AG04450 (cell line): ENCODE measurements around the gene C1QTNF7. TPM values are rescaled to one million over a fixed set of nuclear protein-coding genes. Genes with fewer than 3 reads are reported as not detected.

Source experiments
- CTCF ChIA-PET: fragments of 300-600, 350-600 bp; formaldehyde crosslinking; extraction: SDS; loops from one replicate; lab custom pipeline; 2022; ENCODE audit warnings: antibody characterized with exemption, inconsistent platforms; lab: Charles Lee
- POLR2A ChIA-PET: fragments of 350-600 bp; formaldehyde crosslinking; extraction: SDS; loops from one replicate; lab custom pipeline; 2021; ENCODE audit warnings: antibody characterized with exemption, inconsistent platforms; lab: Yijun Ruan, JAX
- DNase-seq: peaks from one replicate; pipeline ENCODE4 v3.0.0-alpha.2; 2011; ENCODE audit warnings: low read depth, low spot score
- H3K27ac ChIP-seq: one replicate; pipeline ENCODE4 v1.5.1; 2012; ENCODE audit warnings: low read depth, low read length, control low read depth
- H3K27me3 ChIP-seq: one replicate; pipeline ENCODE4 v1.6.0; 2012; ENCODE audit warnings: low read length; ENCODE audit not compliant: control insufficient read depth, insufficient read depth
- H3K4me3 ChIP-seq: 2 replicates; pipeline ENCODE4 v1.5.1; 2011; ENCODE audit warnings: mild to moderate bottlenecking, low read depth, low read length, control low read depth
- H3K9me3 ChIP-seq: 2 replicates; pipeline ENCODE4 v1.5.1; 2012; ENCODE audit warnings: low read length; ENCODE audit not compliant: control insufficient read depth, insufficient read depth
- polyA plus RNA-seq: library from polyadenylated mRNA; depleted of rRNA; stranded (reverse); fragments of >200 nt; gene quantifications from 2 replicates; pipeline ENCODE4 v1.2.3, GENCODE V29; 2011
- TF ChIP-seq, protein P1 (sequence below): IDR thresholded peaks from 2 replicates; pipeline ENCODE4 v1.5.1; 2011; ENCODE audit warnings: low read depth, low read length, control low read depth, inconsistent platforms

The C1QTNF7 gene
- polyA plus RNA-seq, 1 experiment, result 2.9 TPM

DNA sequence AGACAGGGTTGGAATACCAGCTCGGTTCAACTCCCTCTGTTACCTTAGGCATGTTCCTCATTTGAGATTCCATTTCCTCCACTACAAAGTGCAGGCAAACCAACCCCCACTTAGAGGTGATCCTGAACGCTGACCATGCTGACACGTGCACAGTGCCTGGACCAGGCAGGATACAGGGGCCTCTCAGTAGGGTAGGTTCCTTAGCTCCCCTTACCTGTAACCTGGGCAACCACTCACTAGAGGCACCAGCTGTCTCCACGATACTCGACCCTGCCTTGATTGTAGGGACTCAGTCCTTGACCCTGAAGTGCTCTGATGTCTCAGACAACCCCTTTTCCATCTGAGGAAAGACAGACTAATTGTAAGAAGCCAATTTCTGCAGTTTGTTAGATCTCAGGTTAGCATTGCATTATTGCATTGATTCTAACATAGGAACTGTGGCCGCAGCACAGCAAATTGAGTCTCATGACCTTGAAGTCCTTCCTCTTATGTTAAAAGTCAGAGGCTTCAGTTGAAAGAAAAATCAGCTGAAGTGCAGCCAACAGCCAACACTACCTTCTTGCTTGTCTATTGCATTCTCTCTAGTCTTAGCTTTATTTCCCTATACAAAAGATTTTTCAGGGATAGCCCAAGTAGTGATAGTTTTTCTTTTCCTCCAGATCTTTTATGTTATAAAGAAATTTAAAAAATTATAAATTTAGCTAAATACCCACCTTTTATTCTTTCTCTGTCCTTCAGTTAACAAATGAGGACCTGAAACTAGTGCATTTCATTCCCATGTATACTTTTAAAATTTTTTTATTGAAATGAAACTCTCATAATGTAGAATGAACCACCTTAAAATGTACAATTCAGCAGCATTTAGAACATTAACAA is 11.2 kb upstream of the C1QTNF7 start:
- ChIA-PET POLR2A (no interaction called here), CTCF (no interaction called here)
- H3K4me3 ChIP-seq, result no peak overlapping the region
- H3K27me3 ChIP-seq, result no peaks in the 10 kb centered on the region
- H3K9me3 ChIP-seq, result no peaks in the 10 kb centered on the region
- no peak overlapping the region for H3K27ac ChIP-seq
- TF ChIP-seq, protein P1, sequence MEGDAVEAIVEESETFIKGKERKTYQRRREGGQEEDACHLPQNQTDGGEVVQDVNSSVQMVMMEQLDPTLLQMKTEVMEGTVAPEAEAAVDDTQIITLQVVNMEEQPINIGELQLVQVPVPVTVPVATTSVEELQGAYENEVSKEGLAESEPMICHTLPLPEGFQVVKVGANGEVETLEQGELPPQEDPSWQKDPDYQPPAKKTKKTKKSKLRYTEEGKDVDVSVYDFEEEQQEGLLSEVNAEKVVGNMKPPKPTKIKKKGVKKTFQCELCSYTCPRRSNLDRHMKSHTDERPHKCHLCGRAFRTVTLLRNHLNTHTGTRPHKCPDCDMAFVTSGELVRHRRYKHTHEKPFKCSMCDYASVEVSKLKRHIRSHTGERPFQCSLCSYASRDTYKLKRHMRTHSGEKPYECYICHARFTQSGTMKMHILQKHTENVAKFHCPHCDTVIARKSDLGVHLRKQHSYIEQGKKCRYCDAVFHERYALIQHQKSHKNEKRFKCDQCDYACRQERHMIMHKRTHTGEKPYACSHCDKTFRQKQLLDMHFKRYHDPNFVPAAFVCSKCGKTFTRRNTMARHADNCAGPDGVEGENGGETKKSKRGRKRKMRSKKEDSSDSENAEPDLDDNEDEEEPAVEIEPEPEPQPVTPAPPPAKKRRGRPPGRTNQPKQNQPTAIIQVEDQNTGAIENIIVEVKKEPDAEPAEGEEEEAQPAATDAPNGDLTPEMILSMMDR, result no peak
- no peak for DNase-seq

DNA sequence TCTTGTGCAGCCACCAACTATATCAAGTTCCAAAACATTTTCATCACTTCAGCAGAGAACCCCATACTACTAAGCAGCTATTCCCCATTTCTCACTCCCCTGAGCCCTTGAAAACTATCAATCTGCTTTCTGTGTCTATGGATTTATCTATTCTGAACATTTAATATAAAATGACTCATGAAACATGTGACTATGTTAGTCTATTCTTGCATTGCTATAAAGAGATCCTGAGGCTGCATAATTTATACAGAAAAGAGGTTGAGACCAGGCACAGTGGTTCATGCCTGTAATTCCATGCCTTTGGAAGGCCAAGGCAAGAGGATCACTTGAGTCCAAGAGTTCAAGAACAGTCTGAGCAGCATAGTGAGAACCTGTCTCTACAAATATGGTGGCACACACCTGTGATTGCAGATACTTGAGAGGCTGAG is 10.6 kb upstream of the C1QTNF7 start:
- CTCF ChIA-PET, result no interaction called here
- DNase-seq, result no peak
- Histone ChIP-seq H3K4me3 (no peak overlapping the region), H3K27me3 (no peaks in the 10 kb centered on the region), H3K9me3 (no peaks in the 10 kb centered on the region), H3K27ac (no peak overlapping the region)
- POLR2A ChIA-PET, result no interaction called here
- TF ChIP-seq, protein P1, result no peak

DNA sequence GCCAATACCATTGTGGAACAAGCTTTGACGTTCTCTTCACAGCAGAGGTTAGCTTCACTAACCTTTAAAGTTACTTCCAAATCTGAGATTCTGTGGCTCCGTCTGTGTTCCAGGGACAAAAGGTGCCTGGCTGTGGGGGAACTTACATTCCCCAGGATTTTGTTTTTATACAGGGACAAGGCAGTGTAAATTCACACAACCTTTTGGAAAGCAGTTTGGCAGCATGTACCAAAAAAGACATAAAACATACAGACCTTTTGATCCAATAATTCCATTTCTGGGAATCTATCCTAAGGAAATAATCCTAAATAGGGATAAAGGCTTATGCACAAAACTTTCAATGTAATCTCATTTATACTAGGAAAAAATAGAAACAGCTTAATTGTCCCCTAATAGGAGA is 8.9 kb upstream of the C1QTNF7 start:
- Histone ChIP-seq H3K27me3 (no peaks in the 10 kb centered on the region), H3K27ac (no peak overlapping the region), H3K4me3 (no peak overlapping the region), H3K9me3 (no peaks in the 10 kb centered on the region)
- POLR2A ChIA-PET, result no interaction called here
- TF ChIP-seq, protein P1, result no peak
- CTCF ChIA-PET, result interaction anchor here (0.6 to 1.7 kb wide), 2 partner anchors 38 to 138 kb away, joined by 3 to 4 read pairs; no protein-coding TSS in a partner anchor
- no peak for DNase-seq

DNA sequence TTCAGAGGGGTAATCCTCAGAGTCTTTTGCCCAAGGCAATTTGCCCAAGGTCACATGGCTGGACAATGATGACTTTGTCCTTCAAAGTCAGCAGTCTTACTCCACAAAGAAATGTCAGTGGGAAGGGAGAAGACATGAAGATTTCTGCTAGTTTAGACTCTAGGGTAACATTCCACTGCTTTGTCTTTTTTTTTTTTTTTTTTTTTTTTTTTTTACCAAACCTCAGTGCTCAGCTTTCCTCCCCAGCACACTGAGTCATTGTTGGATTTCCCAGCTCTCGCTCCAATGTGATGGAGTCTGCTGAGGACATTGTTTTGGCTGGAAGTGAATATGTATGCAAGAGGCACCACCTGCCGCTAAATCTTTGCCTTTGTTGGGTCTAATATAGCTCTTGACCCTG is 7.2 kb upstream of the C1QTNF7 start:
- CTCF ChIA-PET, result interaction anchor here (0.6 to 1.3 kb wide), 3 partner anchors 21 to 83 kb away, joined by 3 to 6 read pairs (median 4); no protein-coding TSS in a partner anchor
- peak; percentile 49 for DNase-seq
- Histone ChIP-seq H3K4me3 (no peak overlapping the region), H3K27ac (no peak overlapping the region), H3K27me3 (no peaks in the 10 kb centered on the region), H3K9me3 (no peaks in the 10 kb centered on the region)
- TF ChIP-seq, protein P1, result no peak
- POLR2A ChIA-PET, result interaction anchor here (0.5 to 0.9 kb wide), 6 partner anchors 19 to 387 kb away, joined by 3 to 4 read pairs (median 3); partner anchors contain the start of gene CC2D2A

DNA sequence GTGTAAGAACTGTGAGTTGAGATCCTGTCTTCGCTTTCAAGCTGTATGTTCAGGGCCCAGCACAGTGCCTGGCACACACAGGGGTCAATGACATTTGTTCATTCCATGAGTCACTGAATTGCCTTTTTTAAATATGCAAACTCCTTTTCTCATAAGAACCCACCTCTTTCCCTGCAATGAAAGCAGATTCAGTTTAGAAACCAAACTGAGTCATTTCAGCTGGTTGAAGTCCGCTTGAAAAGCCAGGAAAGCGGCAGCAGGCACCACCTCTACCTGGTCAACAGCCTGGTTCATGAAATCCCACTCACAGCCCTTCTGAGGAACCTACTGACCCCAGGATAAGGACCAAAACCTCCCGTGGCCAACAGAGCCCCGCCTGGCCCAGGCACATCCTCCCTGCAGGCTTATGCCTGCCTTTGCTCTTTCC is 4.5 kb upstream of the C1QTNF7 start:
- no peak for DNase-seq
- no peak overlapping the region for H3K4me3 ChIP-seq
- TF ChIP-seq, protein P1, result no peak
- H3K9me3 ChIP-seq, result no peaks in the 10 kb centered on the region
- POLR2A ChIA-PET, result no interaction called here
- H3K27me3 ChIP-seq, result no peaks in the 10 kb centered on the region
- CTCF ChIA-PET, result no interaction called here
- H3K27ac ChIP-seq, result no peak overlapping the region
